ENCODE data around the gene PLEKHM3. TPM values are rescaled to one million over a fixed set of nuclear protein-coding genes. Genes with fewer than 3 reads are reported as not detected.
A peak's percentile ranks its signal among the peaks of the same experiment; 100 is the strongest.

The PLEKHM3 gene
- polyA plus RNA-seq, 2 of the 4 experiments (the other 2 are of a cell fraction) = 2.9 to 6.5 TPM

DNA sequence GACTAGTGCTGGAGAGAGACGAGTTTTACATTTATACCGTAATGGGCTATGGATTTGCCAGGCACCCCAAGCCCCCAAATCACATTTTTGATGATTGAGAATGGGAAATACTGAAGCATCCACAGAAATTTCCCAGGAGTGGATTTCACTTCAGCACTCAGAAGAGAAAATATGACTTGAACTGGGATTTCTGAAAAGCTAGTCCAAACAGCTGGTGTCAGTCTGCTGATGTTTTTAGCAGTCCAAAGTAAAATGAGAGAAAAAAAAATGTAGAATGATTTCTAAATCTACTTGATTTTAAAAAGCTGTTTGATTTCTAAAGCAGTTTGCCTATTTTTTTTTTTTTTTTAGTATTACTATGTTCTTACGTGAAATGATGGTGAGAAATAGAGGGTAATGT lies 105.0 kb downstream of the PLEKHM3 start:
- TF ChIP-seq, protein P1, sequence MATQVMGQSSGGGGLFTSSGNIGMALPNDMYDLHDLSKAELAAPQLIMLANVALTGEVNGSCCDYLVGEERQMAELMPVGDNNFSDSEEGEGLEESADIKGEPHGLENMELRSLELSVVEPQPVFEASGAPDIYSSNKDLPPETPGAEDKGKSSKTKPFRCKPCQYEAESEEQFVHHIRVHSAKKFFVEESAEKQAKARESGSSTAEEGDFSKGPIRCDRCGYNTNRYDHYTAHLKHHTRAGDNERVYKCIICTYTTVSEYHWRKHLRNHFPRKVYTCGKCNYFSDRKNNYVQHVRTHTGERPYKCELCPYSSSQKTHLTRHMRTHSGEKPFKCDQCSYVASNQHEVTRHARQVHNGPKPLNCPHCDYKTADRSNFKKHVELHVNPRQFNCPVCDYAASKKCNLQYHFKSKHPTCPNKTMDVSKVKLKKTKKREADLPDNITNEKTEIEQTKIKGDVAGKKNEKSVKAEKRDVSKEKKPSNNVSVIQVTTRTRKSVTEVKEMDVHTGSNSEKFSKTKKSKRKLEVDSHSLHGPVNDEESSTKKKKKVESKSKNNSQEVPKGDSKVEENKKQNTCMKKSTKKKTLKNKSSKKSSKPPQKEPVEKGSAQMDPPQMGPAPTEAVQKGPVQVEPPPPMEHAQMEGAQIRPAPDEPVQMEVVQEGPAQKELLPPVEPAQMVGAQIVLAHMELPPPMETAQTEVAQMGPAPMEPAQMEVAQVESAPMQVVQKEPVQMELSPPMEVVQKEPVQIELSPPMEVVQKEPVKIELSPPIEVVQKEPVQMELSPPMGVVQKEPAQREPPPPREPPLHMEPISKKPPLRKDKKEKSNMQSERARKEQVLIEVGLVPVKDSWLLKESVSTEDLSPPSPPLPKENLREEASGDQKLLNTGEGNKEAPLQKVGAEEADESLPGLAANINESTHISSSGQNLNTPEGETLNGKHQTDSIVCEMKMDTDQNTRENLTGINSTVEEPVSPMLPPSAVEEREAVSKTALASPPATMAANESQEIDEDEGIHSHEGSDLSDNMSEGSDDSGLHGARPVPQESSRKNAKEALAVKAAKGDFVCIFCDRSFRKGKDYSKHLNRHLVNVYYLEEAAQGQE (IDR thresholded peaks at IDR 0.05) = no peak
- no peak for TF ChIP-seq CBX8 (IDR thresholded peaks at IDR 0.05)
- no peak for TF ChIP-seq JUN (IDR thresholded peaks at IDR 0.05)
- no peak for TF ChIP-seq MAZ (IDR thresholded peaks at IDR 0.05; ENCODE audit: borderline replicate concordance, low read depth, low read length)
- no peak for TF ChIP-seq SMC3 (IDR thresholded peaks at IDR 0.05)
- no peak for TF ChIP-seq HOXA7 (CRISPR knock-in tag; IDR thresholded peaks at IDR 0.05)
- TF ChIP-seq SREBF2 (IDR thresholded peaks at IDR 0.05) = no peak
- Histone ChIP-seq H3K9me3 (no peaks in the 10 kb centered on the region), H3K4me2 (no peak overlapping the region), H3K4me1 (peaks cover 21% of the 10 kb centered on the region), H3K4me3 (no peak overlapping the region), H3K27ac (no peak overlapping the region)
- FAIRE-seq (no peak), DNase-seq (ENCODE audit: low read depth in 1 of 2, low spot score in 1 of 2) (no peak), ATAC-seq (no peak)
- POLR2A ChIA-PET = interaction anchor here (0.7 kb wide), 1 partner anchor 1340 kb away, joined by 8 read pairs; no protein-coding TSS in a partner anchor
- WGBS (ENCODE audit: missing lambda C conversion rate) = 89% methylated on average over 3 of the region's 3 CpGs
- CTCF ChIA-PET = no interaction called here

DNA sequence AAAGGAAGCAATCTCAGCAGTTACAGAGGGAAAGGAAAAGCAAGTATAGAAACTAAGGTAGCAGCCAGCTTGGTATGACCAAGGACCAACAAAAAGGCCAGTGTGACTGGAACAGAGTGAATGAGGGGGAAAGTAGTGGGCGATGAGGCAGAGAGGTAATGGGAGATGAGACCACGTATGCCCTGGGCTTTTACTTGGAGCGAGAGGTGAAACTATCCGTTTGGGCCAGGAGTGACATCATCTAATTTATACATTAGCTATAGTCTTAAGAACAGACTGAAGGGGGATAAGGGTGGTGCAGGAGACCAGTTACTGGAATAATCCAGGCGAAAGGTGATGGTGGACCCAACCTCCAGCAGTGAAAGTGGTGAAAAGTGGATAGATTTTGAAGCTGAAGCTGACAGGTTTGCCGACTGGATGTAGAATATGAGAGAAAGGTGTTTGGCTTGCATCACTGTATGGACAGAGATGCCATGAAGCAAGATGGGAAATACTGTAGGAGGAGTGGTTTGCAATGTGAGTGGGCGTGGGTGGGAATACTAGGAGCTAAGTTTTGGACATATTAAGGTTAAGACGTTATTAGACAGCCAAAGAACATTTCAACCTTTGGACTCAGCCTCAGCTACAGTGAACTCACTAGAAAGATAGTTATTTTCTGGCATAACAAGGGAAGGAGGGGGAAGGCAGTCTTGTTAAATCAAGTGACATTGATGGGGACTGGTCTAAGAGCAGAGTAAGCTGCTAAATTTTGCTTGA lies 106.0 kb downstream of the PLEKHM3 start:
- Histone ChIP-seq H3K4me2 (peak overlapping the region; percentile 29; the same call in 2 of the 3 replicates), H3K9me3 (no peaks in the 10 kb centered on the region), H3K4me3 (no peak overlapping the region), H3K27ac (no peak overlapping the region), H3K4me1 (peaks cover 21% of the 10 kb centered on the region)
- POLR2A ChIA-PET = no interaction called here
- WGBS (ENCODE audit: missing lambda C conversion rate) = 77% methylated on average over 8 of the region's 8 CpGs
- no peak for FAIRE-seq
- TF ChIP-seq JUN (IDR thresholded peaks at IDR 0.05) = no peak
- TF ChIP-seq ZSCAN20 (CRISPR knock-in tag; IDR thresholded peaks at IDR 0.05) = no peak
- TF ChIP-seq, protein P2, sequence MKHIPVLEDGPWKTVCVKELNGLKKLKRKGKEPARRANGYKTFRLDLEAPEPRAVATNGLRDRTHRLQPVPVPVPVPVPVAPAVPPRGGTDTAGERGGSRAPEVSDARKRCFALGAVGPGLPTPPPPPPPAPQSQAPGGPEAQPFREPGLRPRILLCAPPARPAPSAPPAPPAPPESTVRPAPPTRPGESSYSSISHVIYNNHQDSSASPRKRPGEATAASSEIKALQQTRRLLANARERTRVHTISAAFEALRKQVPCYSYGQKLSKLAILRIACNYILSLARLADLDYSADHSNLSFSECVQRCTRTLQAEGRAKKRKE (CRISPR knock-in tag; IDR thresholded peaks at IDR 0.05; ENCODE audit: low read depth) = no peak
- TF ChIP-seq TP53 (CRISPR knock-in tag; IDR thresholded peaks at IDR 0.05) = no peak
- TF ChIP-seq, protein P3, sequence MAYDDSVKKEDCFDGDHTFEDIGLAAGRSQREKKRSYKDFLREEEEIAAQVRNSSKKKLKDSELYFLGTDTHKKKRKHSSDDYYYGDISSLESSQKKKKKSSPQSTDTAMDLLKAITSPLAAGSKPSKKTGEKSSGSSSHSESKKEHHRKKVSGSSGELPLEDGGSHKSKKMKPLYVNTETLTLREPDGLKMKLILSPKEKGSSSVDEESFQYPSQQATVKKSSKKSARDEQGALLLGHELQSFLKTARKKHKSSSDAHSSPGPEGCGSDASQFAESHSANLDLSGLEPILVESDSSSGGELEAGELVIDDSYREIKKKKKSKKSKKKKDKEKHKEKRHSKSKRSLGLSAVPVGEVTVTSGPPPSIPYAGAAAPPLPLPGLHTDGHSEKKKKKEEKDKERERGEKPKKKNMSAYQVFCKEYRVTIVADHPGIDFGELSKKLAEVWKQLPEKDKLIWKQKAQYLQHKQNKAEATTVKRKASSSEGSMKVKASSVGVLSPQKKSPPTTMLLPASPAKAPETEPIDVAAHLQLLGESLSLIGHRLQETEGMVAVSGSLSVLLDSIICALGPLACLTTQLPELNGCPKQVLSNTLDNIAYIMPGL (CRISPR knock-in tag; IDR thresholded peaks at IDR 0.05; ENCODE audit: borderline replicate concordance) = no peak
- no peak for TF ChIP-seq JUNB (IDR thresholded peaks at IDR 0.05)
- TF ChIP-seq, protein P4, sequence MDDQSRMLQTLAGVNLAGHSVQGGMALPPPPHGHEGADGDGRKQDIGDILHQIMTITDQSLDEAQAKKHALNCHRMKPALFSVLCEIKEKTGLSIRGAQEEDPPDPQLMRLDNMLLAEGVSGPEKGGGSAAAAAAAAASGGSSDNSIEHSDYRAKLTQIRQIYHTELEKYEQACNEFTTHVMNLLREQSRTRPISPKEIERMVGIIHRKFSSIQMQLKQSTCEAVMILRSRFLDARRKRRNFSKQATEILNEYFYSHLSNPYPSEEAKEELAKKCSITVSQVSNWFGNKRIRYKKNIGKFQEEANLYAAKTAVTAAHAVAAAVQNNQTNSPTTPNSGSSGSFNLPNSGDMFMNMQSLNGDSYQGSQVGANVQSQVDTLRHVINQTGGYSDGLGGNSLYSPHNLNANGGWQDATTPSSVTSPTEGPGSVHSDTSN (IDR thresholded peaks at IDR 0.05) = no peak
- no peak for TF ChIP-seq RAD21 (conservative IDR thresholded peaks at IDR 0.05 in 1 of 2, IDR thresholded peaks at IDR 0.05 in 1 of 2)
- TF ChIP-seq HEYL (CRISPR knock-in tag; IDR thresholded peaks at IDR 0.05) = no peak
- TF ChIP-seq, protein P5, sequence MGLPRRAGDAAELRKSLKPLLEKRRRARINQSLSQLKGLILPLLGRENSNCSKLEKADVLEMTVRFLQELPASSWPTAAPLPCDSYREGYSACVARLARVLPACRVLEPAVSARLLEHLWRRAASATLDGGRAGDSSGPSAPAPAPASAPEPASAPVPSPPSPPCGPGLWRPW (IDR thresholded peaks at IDR 0.05) = no peak
- TF ChIP-seq POLR2AphosphoS2 (conservative IDR thresholded peaks at IDR 0.05; ENCODE audit: low read length) = no peak
- TF ChIP-seq, protein P6, sequence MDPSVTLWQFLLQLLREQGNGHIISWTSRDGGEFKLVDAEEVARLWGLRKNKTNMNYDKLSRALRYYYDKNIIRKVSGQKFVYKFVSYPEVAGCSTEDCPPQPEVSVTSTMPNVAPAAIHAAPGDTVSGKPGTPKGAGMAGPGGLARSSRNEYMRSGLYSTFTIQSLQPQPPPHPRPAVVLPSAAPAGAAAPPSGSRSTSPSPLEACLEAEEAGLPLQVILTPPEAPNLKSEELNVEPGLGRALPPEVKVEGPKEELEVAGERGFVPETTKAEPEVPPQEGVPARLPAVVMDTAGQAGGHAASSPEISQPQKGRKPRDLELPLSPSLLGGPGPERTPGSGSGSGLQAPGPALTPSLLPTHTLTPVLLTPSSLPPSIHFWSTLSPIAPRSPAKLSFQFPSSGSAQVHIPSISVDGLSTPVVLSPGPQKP (IDR thresholded peaks at IDR 0.05; ENCODE audit: low read depth, low read length) = no peak
- no peak for TF ChIP-seq RFX5 (IDR thresholded peaks at IDR 0.05)
- TF ChIP-seq HOXB5 (CRISPR knock-in tag; IDR thresholded peaks at IDR 0.05) = no peak
- no peak for TF ChIP-seq POLR2A (IDR thresholded peaks at IDR 0.05; ENCODE audit: low read length)
- TF ChIP-seq BHLHE40 (IDR thresholded peaks at IDR 0.05; ENCODE audit: low read depth, low read length) = no peak
- no peak for TF ChIP-seq ZNF302 (CRISPR knock-in tag; IDR thresholded peaks at IDR 0.05)
- no peak for TF ChIP-seq ZFP36 (IDR thresholded peaks at IDR 0.05; ENCODE audit: borderline replicate concordance, partially characterized antibody)
- no peak for TF ChIP-seq ESRRA (IDR thresholded peaks at IDR 0.05; ENCODE audit: borderline replicate concordance, low read length)
- peak in 1 of 2 experiments; percentile 24; a peak in 2 of 6 replicates for ATAC-seq
- CTCF ChIA-PET = interaction anchor here (0.7 to 1.4 kb wide), 3 partner anchors 9 to 173 kb away, joined by 3 to 5 read pairs (median 4); no protein-coding TSS in a partner anchor
- peak in 1 of 2 experiments; percentile 17 for DNase-seq (ENCODE audit: low read depth in 1 of 2, low spot score in 1 of 2)

Measured in A549 (cell line).